ENCODE measurements around the gene ZNF217. TPM values are rescaled to one million over a fixed set of nuclear protein-coding genes. Genes with fewer than 3 reads are reported as not detected.
"Not testable (repeated sequence)": the region's sequence is repeated elsewhere in the genome, so short reads cannot be mapped to it uniquely, and the experiment has no call there.

ZNF217 gene
- total and polyA plus RNA-seq, 2 donors (not counting 1 experiment from before 2014, with no cell fraction given) = 15.5 to 92.6 TPM

DNA sequence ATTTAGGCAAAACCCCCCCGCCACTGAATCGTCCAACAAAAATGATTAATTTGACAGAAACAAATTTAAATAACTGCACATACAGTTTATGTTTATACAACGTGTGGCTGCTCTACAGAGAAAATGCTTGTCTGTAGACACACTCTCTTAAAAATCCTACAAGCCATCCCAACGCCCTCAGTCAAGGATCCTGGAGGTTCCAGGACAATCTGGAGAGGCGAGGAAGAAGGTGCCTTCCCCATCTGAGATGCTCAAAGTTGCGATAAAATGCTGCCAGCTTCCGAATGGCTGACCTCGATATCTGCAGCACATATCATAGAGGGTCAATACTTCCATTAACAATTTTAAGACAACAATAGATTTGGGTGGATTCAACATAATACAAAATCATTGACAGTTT lies 25.3 kb downstream of the ZNF217 start:
- H3K4me1 ChIP-seq (ENCODE audit: control insufficient read depth in 2 of 2, insufficient read depth in 2 of 2, low read length in 2 of 2) = peaks cover 3 to 4% of the 10 kb centered on the region in 2 donors
- H3K4me3 ChIP-seq (ENCODE audit: control extremely low read depth in 1 of 5, extremely low read depth in 1 of 5, insufficient read depth in 1 of 5, low read depth in 2 of 5, low read length in 4 of 5) = no peak overlapping the region
- CTCF ChIA-PET = no interaction called here
- TF ChIP-seq, protein P1, sequence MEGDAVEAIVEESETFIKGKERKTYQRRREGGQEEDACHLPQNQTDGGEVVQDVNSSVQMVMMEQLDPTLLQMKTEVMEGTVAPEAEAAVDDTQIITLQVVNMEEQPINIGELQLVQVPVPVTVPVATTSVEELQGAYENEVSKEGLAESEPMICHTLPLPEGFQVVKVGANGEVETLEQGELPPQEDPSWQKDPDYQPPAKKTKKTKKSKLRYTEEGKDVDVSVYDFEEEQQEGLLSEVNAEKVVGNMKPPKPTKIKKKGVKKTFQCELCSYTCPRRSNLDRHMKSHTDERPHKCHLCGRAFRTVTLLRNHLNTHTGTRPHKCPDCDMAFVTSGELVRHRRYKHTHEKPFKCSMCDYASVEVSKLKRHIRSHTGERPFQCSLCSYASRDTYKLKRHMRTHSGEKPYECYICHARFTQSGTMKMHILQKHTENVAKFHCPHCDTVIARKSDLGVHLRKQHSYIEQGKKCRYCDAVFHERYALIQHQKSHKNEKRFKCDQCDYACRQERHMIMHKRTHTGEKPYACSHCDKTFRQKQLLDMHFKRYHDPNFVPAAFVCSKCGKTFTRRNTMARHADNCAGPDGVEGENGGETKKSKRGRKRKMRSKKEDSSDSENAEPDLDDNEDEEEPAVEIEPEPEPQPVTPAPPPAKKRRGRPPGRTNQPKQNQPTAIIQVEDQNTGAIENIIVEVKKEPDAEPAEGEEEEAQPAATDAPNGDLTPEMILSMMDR (IDR thresholded peaks at IDR 0.05) = no peak
- TF ChIP-seq EZH2 (IDR thresholded peaks at IDR 0.05; ENCODE audit: borderline replicate concordance, insufficient read depth, low read depth, low read length, poor library complexity, severe bottlenecking) = no peak
- Mint-ChIP-seq H3K27ac (no peak overlapping the region), H3K4me1 (peaks cover 19% of the 10 kb centered on the region), H3K27me3 (no peaks in the 10 kb centered on the region), H3K9me3 (ENCODE audit: insufficient read depth) (no peaks in the 10 kb centered on the region), H3K4me3 (no peak overlapping the region)
- POLR2A ChIA-PET = no interaction called here
- 100% methylated on average over 3 of the region's 8 CpGs for WGBS (ENCODE audit: insufficient coverage)
- no peak overlapping the region for H3K9ac ChIP-seq (ENCODE audit: low read length)
- peaks cover 61% of the 10 kb centered on the region for H3K79me2 ChIP-seq (ENCODE audit: control insufficient read depth, insufficient read depth, low read length)
- H3K4me2 ChIP-seq (replicated peaks; ENCODE audit: low read depth, low read length, poor library complexity, severe bottlenecking) = no peak overlapping the region
- H2AFZ ChIP-seq (ENCODE audit: insufficient read depth, low read depth, low read length, poor library complexity, severe bottlenecking) = no peak overlapping the region
- peaks cover 14 to 71% of the 10 kb centered on the region in 2 experiments for H3K36me3 ChIP-seq (replicated peaks in 1 of 2; ENCODE audit: control extremely low read depth in 1 of 2, control insufficient read depth in 1 of 2, extremely low read depth in 1 of 2, insufficient read depth in 2 of 2, low read length in 1 of 2)
- no peak for DNase-seq
- intact Hi-C loops (cut with micrococcal nuclease) = no loop called here
- ATAC-seq (ENCODE audit: low read depth) = no peak
- peaks cover 33% of the 10 kb centered on the region for H4K20me1 ChIP-seq (ENCODE audit: control insufficient read depth, insufficient read depth, low read length, poor library complexity, severe bottlenecking)
- no peak overlapping the region for H3K27ac ChIP-seq (ENCODE audit: low read length in 2 of 2)
- no peaks in the 10 kb centered on the region for H3K27me3 ChIP-seq (replicated peaks in 1 of 4; ENCODE audit: control extremely low read depth in 1 of 4, control insufficient read depth in 3 of 4, insufficient read depth in 4 of 4, low read length in 3 of 4)
- H3K9me3 ChIP-seq (ENCODE audit: control extremely low read depth in 1 of 3, control insufficient read depth in 2 of 3, insufficient read depth in 1 of 3, low read length in 2 of 3) = no peaks in the 10 kb centered on the region

DNA sequence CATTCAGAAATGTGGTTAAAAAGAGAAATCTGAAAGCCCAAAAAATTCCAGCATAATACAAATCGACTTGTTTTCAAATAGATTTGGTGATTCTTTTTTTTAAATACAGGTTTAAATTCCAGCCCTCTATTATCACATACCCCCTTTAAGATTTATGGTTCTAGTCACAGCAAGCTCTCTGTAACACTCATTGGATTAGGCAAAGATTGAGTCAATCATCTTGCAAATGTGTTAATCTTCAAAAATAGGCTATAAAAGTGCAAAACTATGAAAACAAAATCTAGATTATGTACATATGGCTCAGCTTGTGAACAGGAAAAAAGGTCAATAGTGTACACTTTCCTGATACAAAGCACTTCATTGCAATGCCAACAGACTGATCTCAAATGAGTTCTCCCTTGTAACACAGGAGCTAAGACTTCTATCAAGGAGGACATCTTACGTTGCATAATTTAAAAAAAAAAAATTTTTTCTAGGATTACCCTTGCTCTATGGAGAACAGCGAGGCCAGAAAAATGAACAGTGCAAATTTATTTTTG lies 26.2 kb downstream of the ZNF217 start:
- Histone ChIP-seq H3K36me3 (replicated peaks in 1 of 2; ENCODE audit: control extremely low read depth in 1 of 2, control insufficient read depth in 1 of 2, extremely low read depth in 1 of 2, insufficient read depth in 2 of 2, low read length in 1 of 2) (peaks cover 14 to 66% of the 10 kb centered on the region in 2 experiments), H3K27me3 (replicated peaks in 1 of 4; ENCODE audit: control extremely low read depth in 1 of 4, control insufficient read depth in 3 of 4, insufficient read depth in 4 of 4, low read length in 3 of 4) (no peaks in the 10 kb centered on the region), H4K20me1 (ENCODE audit: control insufficient read depth, insufficient read depth, low read length, poor library complexity, severe bottlenecking) (peaks cover 25% of the 10 kb centered on the region), H2AFZ (ENCODE audit: insufficient read depth, low read depth, low read length, poor library complexity, severe bottlenecking) (no peak overlapping the region), H3K4me1 (ENCODE audit: control insufficient read depth in 2 of 2, insufficient read depth in 2 of 2, low read length in 2 of 2) (peaks cover 0 to under 1% of the 10 kb centered on the region in 2 donors), H3K79me2 (ENCODE audit: control insufficient read depth, insufficient read depth, low read length) (peaks cover 52% of the 10 kb centered on the region), H3K9ac (ENCODE audit: low read length) (no peak overlapping the region), H3K27ac (ENCODE audit: low read length in 2 of 2) (no peak overlapping the region), H3K9me3 (ENCODE audit: control extremely low read depth in 1 of 3, control insufficient read depth in 2 of 3, insufficient read depth in 1 of 3, low read length in 2 of 3) (no peaks in the 10 kb centered on the region), H3K4me3 (ENCODE audit: control extremely low read depth in 1 of 5, extremely low read depth in 1 of 5, insufficient read depth in 1 of 5, low read depth in 2 of 5, low read length in 4 of 5) (no peak overlapping the region), H3K4me2 (replicated peaks; ENCODE audit: low read depth, low read length, poor library complexity, severe bottlenecking) (no peak overlapping the region)
- intact Hi-C loops (cut with micrococcal nuclease) = no loop called here
- Mint-ChIP-seq H3K4me1 (peaks cover 15% of the 10 kb centered on the region), H3K4me3 (no peak overlapping the region), H3K27ac (no peak overlapping the region), H3K9me3 (ENCODE audit: insufficient read depth) (no peaks in the 10 kb centered on the region), H3K27me3 (no peaks in the 10 kb centered on the region)
- TF ChIP-seq EZH2 (IDR thresholded peaks at IDR 0.05; ENCODE audit: borderline replicate concordance, insufficient read depth, low read depth, low read length, poor library complexity, severe bottlenecking) = no peak
- TF ChIP-seq, protein P1 (IDR thresholded peaks at IDR 0.05) = no peak
- ATAC-seq (ENCODE audit: low read depth) (no peak), DNase-seq (no peak)
- ChIA-PET CTCF (interaction anchor here (1.5 kb wide), 1 partner anchor 373 kb away, joined by 5 read pairs; no protein-coding TSS in a partner anchor), POLR2A (no interaction called here)
- WGBS (ENCODE audit: insufficient coverage) = no CpG with 5 or more reads among the region's 3 CpGs

DNA sequence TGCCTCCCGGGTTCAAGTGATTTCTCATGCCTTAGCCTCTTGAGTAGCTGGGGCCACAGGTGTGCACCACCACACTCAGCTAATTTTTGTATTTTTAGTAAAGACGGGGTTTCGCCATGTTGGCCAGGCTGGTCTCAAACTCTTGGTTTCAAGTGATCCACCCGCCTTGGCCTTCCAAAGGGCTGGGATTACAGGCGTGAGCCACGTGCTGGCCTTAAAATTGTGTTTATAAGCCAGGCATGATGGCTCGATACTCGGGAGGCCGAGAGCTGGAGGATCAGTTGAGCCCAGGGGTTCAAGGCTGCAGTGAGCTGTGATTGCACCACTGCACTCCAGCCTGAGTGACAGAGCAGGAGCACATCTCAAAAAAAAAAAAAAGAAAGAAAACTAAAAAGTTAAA lies 27.0 kb downstream of the ZNF217 start:
- DNase-seq; H2AFZ ChIP-seq (ENCODE audit: insufficient read depth, low read depth, low read length, poor library complexity, severe bottlenecking); H3K4me3 ChIP-seq (ENCODE audit: control extremely low read depth in 1 of 5, extremely low read depth in 1 of 5, insufficient read depth in 1 of 5, low read depth in 2 of 5, low read length in 4 of 5); H3K4me1 ChIP-seq (ENCODE audit: control insufficient read depth in 2 of 2, insufficient read depth in 2 of 2, low read length in 2 of 2); H3K4me2 ChIP-seq (replicated peaks; ENCODE audit: low read depth, low read length, poor library complexity, severe bottlenecking); H3K27ac ChIP-seq (ENCODE audit: low read length in 2 of 2); H3K27me3 Mint-ChIP-seq; H3K9ac ChIP-seq (ENCODE audit: low read length); H3K9me3 ChIP-seq (ENCODE audit: control extremely low read depth in 1 of 3, control insufficient read depth in 2 of 3, insufficient read depth in 1 of 3, low read length in 2 of 3); H3K27ac Mint-ChIP-seq; intact Hi-C loops (cut with micrococcal nuclease); ATAC-seq (ENCODE audit: low read depth); H3K4me1 Mint-ChIP-seq; H3K4me3 Mint-ChIP-seq; H3K9me3 Mint-ChIP-seq (ENCODE audit: insufficient read depth); H3K27me3 ChIP-seq (replicated peaks in 1 of 4; ENCODE audit: control extremely low read depth in 1 of 4, control insufficient read depth in 3 of 4, insufficient read depth in 4 of 4, low read length in 3 of 4): not testable (repeated sequence)
- H4K20me1 ChIP-seq (ENCODE audit: control insufficient read depth, insufficient read depth, low read length, poor library complexity, severe bottlenecking) = peaks cover 17% of the 10 kb centered on the region
- 100% methylated on average over 7 of the region's 9 CpGs for WGBS (ENCODE audit: insufficient coverage)
- H3K36me3 ChIP-seq (replicated peaks in 1 of 2; ENCODE audit: control extremely low read depth in 1 of 2, control insufficient read depth in 1 of 2, extremely low read depth in 1 of 2, insufficient read depth in 2 of 2, low read length in 1 of 2) = peaks cover 14 to 58% of the 10 kb centered on the region in 2 experiments
- ChIA-PET CTCF (interaction anchor here (1.5 kb wide), 1 partner anchor 373 kb away, joined by 5 read pairs; no protein-coding TSS in a partner anchor), POLR2A (interaction anchor here (0.7 kb wide), 1 partner anchor 75 kb away, joined by 3 read pairs; no protein-coding TSS in a partner anchor)
- H3K79me2 ChIP-seq (ENCODE audit: control insufficient read depth, insufficient read depth, low read length) = peaks cover 44% of the 10 kb centered on the region

Data from B cell (primary cell).